C4-2B (cell line): Measurements from ENCODE around the gene KCNT2.

Experiments
- CTCF ChIP-seq: fragments of 450-650 bp; conservative IDR thresholded peaks from 2 replicates; pipeline ENCODE4 v1.5.1; 2017; ENCODE audit warnings: mild to moderate bottlenecking
- ZFX ChIP-seq: fragments of 450-650 bp; IDR thresholded peaks from 2 replicates; pipeline ENCODE4 v1.6.1; 2017

DNA sequence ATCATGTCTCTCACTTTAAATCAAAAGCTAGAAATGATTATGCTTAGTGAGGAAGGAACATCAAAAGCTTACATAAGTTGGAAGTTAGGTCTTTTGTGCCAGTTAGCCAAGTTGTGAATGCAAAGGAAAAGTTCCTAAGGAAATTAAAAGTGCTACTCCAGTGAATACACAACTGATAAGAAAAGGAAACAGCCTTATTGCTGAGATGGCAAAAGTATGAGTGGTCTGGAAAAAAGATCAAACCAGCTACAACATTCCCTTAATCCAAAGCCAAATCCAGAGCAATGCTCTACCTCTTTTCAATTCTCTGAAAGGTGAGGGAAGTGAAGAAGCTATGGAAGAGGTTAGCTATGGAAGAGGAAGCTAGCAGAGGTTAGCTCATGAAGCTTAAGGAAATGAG is 378.7 kb downstream of the KCNT2 start:
- TF ChIP-seq CTCF (no peak), ZFX (no peak)
